H9 (cell line): ENCODE results near the gene DNAJC25. TPM values are rescaled to one million over a fixed set of nuclear protein-coding genes. Genes with fewer than 3 reads are reported as not detected.

Source experiments
- DNase-seq: peaks from one replicate; pipeline ENCODE4 v3.0.0-alpha.2; 2017
- H2AFZ ChIP-seq: one replicate; pipeline ENCODE4 v1.6.1; 2013; ENCODE audit warnings: mild to moderate bottlenecking, low read length, control low read depth, moderate library complexity
- H2AK5ac ChIP-seq: 2 replicates; pipeline ENCODE4 v1.6.1; 2013; ENCODE audit warnings: low read length, control low read depth, mixed read lengths; ENCODE audit not compliant: insufficient read length
- H2BK120ac ChIP-seq: one replicate; pipeline ENCODE4 v1.6.1; 2013; ENCODE audit warnings: low read depth, mild to moderate bottlenecking, low read length, control low read depth, inconsistent platforms; ENCODE audit not compliant: poor library complexity, severe bottlenecking
- H2BK12ac ChIP-seq: 2 replicates; pipeline ENCODE4 v1.6.1; 2013; ENCODE audit warnings: low read length, control low read depth, mixed read lengths, low read depth; ENCODE audit not compliant: insufficient read length
- H2BK15ac ChIP-seq: 2 replicates; pipeline ENCODE4 v1.6.1; 2013; ENCODE audit warnings: low read depth, low read length, control low read depth
- H2BK20ac ChIP-seq: one replicate; pipeline ENCODE4 v1.6.1; 2013; ENCODE audit warnings: low read depth, mild to moderate bottlenecking, low read length, control low read depth, inconsistent platforms; ENCODE audit not compliant: poor library complexity, severe bottlenecking
- H2BK5ac ChIP-seq: 2 replicates; pipeline ENCODE4 v1.6.1; 2013; ENCODE audit warnings: low read length, control low read depth, mixed read lengths; ENCODE audit not compliant: insufficient read length
- H3K14ac ChIP-seq: 2 replicates; pipeline ENCODE4 v1.6.1; 2013; ENCODE audit warnings: low read length, control low read depth; ENCODE audit not compliant: insufficient read depth
- H3K18ac ChIP-seq: 2 replicates; pipeline ENCODE4 v1.6.1; 2013; ENCODE audit warnings: low read depth, mild to moderate bottlenecking, mixed read lengths, low read length, control low read depth; ENCODE audit not compliant: insufficient read length
- H3K23ac ChIP-seq: 2 replicates; pipeline ENCODE4 v1.6.1; 2013; ENCODE audit warnings: low read length, control low read depth, mixed read lengths, low read depth; ENCODE audit not compliant: insufficient read length
- H3K23me2 ChIP-seq: 2 replicates; pipeline ENCODE4 v1.6.1; 2013; ENCODE audit warnings: low read depth, mild to moderate bottlenecking, mixed read lengths, low read length, control low read depth; ENCODE audit not compliant: insufficient read length, poor library complexity, severe bottlenecking
- H3K27ac ChIP-seq: 2 replicates; pipeline ENCODE4 v1.5.1; 2013; ENCODE audit warnings: low read length, control low read depth, mixed read lengths, low read depth; ENCODE audit not compliant: insufficient read length
- H3K27me3 ChIP-seq: 2 replicates; pipeline ENCODE4 v1.6.1; 2013; ENCODE audit warnings: low read length, control low read depth, inconsistent platforms; ENCODE audit not compliant: insufficient read depth
- H3K4ac ChIP-seq: 2 replicates; pipeline ENCODE4 v1.6.1; 2013; ENCODE audit warnings: low read depth, mild to moderate bottlenecking, control low read depth, inconsistent platforms, low read length, moderate library complexity
- H3K4me1 ChIP-seq: 2 replicates; pipeline ENCODE4 v1.6.1; 2013; ENCODE audit warnings: low read length, control low read depth, inconsistent platforms; ENCODE audit not compliant: insufficient read depth
- H3K4me2 ChIP-seq: 2 replicates; pipeline ENCODE4 v1.6.1; 2013; ENCODE audit warnings: low read length, control low read depth, mixed read lengths; ENCODE audit not compliant: insufficient read length, insufficient read depth
- H3K56ac ChIP-seq: 2 replicates; pipeline ENCODE4 v1.6.1; 2013; ENCODE audit warnings: low read depth, mild to moderate bottlenecking, mixed read lengths, low read length, control low read depth; ENCODE audit not compliant: insufficient read length
- H3K79me1 ChIP-seq: 2 replicates; pipeline ENCODE4 v1.6.1; 2013; ENCODE audit warnings: low read depth, mild to moderate bottlenecking, moderate library complexity, low read length, control low read depth, inconsistent platforms; ENCODE audit not compliant: insufficient read depth, poor library complexity, severe bottlenecking
- H3K79me2 ChIP-seq: 2 replicates; pipeline ENCODE4 v1.6.1; 2013; ENCODE audit warnings: low read length, control low read depth, inconsistent platforms; ENCODE audit not compliant: insufficient read depth
- H3K9ac ChIP-seq: 2 replicates; pipeline ENCODE4 v1.6.1; 2013; ENCODE audit warnings: low read length, control low read depth, mixed read lengths; ENCODE audit not compliant: insufficient read length; ENCODE audit errors: extremely low read depth
- H3K9me3 ChIP-seq: one replicate; pipeline ENCODE4 v1.6.1; 2013; ENCODE audit warnings: low read depth, low read length, inconsistent platforms; ENCODE audit not compliant: control insufficient read depth
- H3T11ph ChIP-seq: one replicate; pipeline ENCODE4 v1.6.1; 2013; ENCODE audit warnings: mild to moderate bottlenecking, low read length, control low read depth, inconsistent platforms
- H4K20me1 ChIP-seq: one replicate; pipeline ENCODE4 v1.6.1; 2013; ENCODE audit not compliant: control insufficient read depth, insufficient read length, insufficient read depth
- H4K5ac ChIP-seq: 2 replicates; pipeline ENCODE4 v1.6.1; 2013; ENCODE audit warnings: low read depth, mild to moderate bottlenecking, mixed read lengths, low read length, control low read depth; ENCODE audit not compliant: insufficient read length
- H4K8ac ChIP-seq: replicated peaks from 2 replicates; pipeline ENCODE4 v1.6.1; 2013; ENCODE audit warnings: low read length, control low read depth, mixed read lengths, low read depth; ENCODE audit not compliant: insufficient read length
- H4K91ac ChIP-seq: 2 replicates; pipeline ENCODE4 v1.6.1; 2013; ENCODE audit warnings: low read depth, mild to moderate bottlenecking, moderate library complexity, mixed read lengths, low read length, control low read depth; ENCODE audit not compliant: insufficient read length
- H3K27ac Mint-ChIP-seq, 3 experiments: 2 replicates in 2 of 3; 3 replicates in 1 of 3; pipeline ENCODE4 v1.8.0; 2020 to 2021; ENCODE audit warnings: mixed read lengths in 3 of 3, mild to moderate bottlenecking in 1 of 3, moderate library complexity in 1 of 3
- H3K27me3 Mint-ChIP-seq: 2 replicates; pipeline ENCODE4 v1.8.0; 2021; ENCODE audit warnings: low read depth, mild to moderate bottlenecking, moderate library complexity, mixed read lengths
- H3K36me3 Mint-ChIP-seq, 3 experiments: 2 replicates in 2 of 3; 3 replicates in 1 of 3; pipeline ENCODE4 v1.8.0; 2020 to 2021; ENCODE audit warnings: low read depth in 3 of 3, mixed read lengths in 3 of 3; ENCODE audit not compliant: insufficient read depth in 1 of 3
- H3K4me1 Mint-ChIP-seq, 2 experiments: 2 replicates each; pipeline ENCODE4 v1.8.0; 2020; ENCODE audit warnings: mixed read lengths in 2 of 2
- H3K4me3 Mint-ChIP-seq, 2 experiments: 2 replicates in 1 of 2; 3 replicates in 1 of 2; pipeline ENCODE4 v1.8.0; 2020 to 2021; ENCODE audit warnings: mild to moderate bottlenecking in 2 of 2, mixed read lengths in 2 of 2, moderate library complexity in 1 of 2
- H3K9me3 Mint-ChIP-seq, 2 experiments: 2 replicates in 1 of 2; 3 replicates in 1 of 2; pipeline ENCODE4 v1.8.0; 2020; ENCODE audit warnings: mild to moderate bottlenecking in 2 of 2, mixed read lengths in 2 of 2, moderate library complexity in 1 of 2
- CTCF ChIP-seq: fragments of 200-600 bp; sonication (generic); conservative IDR thresholded peaks from 3 replicates; pipeline ENCODE4 v1.8.0; 2021; ENCODE audit warnings: antibody characterized with exemption, mild to moderate bottlenecking
- WGBS: extraction: QIAGEN DNeasy Blood & Tissue Kit; methylation state at CpG from one replicate; pipeline ENCODE4 v1.1.7; 2013; ENCODE audit warnings: missing lambda C conversion rate, low lambda C conversion rate, mixed read lengths; ENCODE audit not compliant: insufficient read length; ENCODE audit errors: extremely low coverage; 5-methylcytosine and 5-hydroxymethylcytosine counted together
- total RNA-seq: library from RNA; stranded (reverse); gene quantifications from 2 replicates; pipeline ENCODE4 v1.2.1, GENCODE V29; 2021

Gene DNAJC25
- total RNA-seq, 1 experiment from 2014 or later, result 7.6 TPM

GRCh38 chr9:111582888-111583287 is 48.2 kb upstream of the DNAJC25 start:
- H3K27me3 ChIP-seq, result no peaks in the 10 kb centered on the region
- H3K4me2 ChIP-seq, result no peak overlapping the region
- no peaks in the 10 kb centered on the region for H3K23me2 ChIP-seq
- no peak overlapping the region for H3K18ac ChIP-seq
- H3K56ac ChIP-seq, result no peak overlapping the region
- Mint-ChIP-seq H3K4me3 (no peak overlapping the region), H3K4me1 (no peaks in the 10 kb centered on the region), H3K9me3 (no peaks in the 10 kb centered on the region), H3K27ac (no peak overlapping the region), H3K27me3 (no peaks in the 10 kb centered on the region), H3K36me3 (peaks cover 6 to 35% (median 30%) of the 10 kb centered on the region in 3 experiments)
- H2BK120ac ChIP-seq, result no peak overlapping the region
- no peaks in the 10 kb centered on the region for H3K4me1 ChIP-seq
- no peak overlapping the region for H3K4ac ChIP-seq
- no peaks in the 10 kb centered on the region for H4K20me1 ChIP-seq
- no peak overlapping the region for H3K9ac ChIP-seq
- no peak overlapping the region for H3K27ac ChIP-seq
- TF ChIP-seq CTCF, result no peak
- H2BK15ac ChIP-seq, result no peak overlapping the region
- no peak for DNase-seq
- no peak overlapping the region for H2AK5ac ChIP-seq
- H3K9me3 ChIP-seq, result no peaks in the 10 kb centered on the region
- H2AFZ ChIP-seq, result no peak overlapping the region
- H4K5ac ChIP-seq, result no peak overlapping the region
- H2BK12ac ChIP-seq, result no peak overlapping the region
- WGBS, result no CpG with 5 or more reads among the region's 3 CpGs
- H4K8ac ChIP-seq, result no peak overlapping the region
- H3K14ac ChIP-seq, result no peak overlapping the region
- no peaks in the 10 kb centered on the region for H3K79me1 ChIP-seq
- H3K23ac ChIP-seq, result no peak overlapping the region
- H4K91ac ChIP-seq, result no peak overlapping the region
- no peak overlapping the region for H2BK20ac ChIP-seq
- no peak overlapping the region for H3T11ph ChIP-seq
- no peak overlapping the region for H2BK5ac ChIP-seq
- H3K79me2 ChIP-seq, result no peaks in the 10 kb centered on the region
